ENCODE measurements around the gene MGAT4A. TPM values are rescaled to one million over a fixed set of nuclear protein-coding genes. Genes with fewer than 3 reads are reported as not detected.

The MGAT4A gene
- total and polyA plus RNA-seq, 12 donors: 4.6 to 33.0 (median 18.6) TPM

DNA sequence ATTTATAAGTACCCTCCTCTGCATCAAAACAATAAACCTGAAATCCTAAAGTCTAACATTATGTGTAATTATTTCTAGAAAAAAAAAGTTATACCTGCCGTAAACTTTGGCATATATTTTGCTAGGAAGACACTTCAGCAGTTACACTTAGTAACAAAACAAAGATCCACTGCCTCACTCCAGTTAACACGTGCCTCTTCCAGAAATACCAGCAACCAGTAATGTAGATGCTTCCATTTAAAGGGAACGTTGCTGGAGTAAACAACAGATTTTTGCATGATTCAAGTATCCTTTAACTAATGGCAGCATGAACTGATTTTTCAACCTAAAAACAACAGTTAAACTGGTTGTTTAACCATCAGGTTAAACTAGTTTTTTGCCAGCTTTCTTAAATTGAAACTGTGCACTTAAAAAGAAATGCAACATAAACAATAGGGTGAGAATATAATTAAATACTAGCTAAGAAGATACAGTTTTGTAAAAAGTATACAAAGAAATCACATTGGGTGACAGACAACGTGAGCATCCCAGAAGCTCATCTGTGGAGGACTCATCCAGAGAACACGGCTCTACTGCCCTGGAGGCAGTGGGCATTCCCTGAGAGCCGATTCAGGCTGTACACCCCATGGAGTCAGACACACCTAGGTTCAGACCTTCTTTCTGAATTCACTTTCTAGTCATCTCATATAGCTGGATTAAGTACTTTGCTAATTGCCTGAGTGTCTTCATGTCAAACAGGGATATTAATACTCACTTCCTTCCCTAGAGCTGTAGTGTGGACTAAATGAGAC is 22.3 kb downstream of the MGAT4A start:
- Histone ChIP-seq H3K27ac (peak overlapping the region in 6 of 10 donors; percentile 15 to 55 (median 40)), H3K36me3 (no peaks in the 10 kb centered on the region), H3K27me3 (no peaks in the 10 kb centered on the region), H3K4me3 (no peak overlapping the region), H3K4me1 (peaks cover 12 to 72% (median 51%) of the 10 kb centered on the region in 9 donors), H3K9me3 (no peaks in the 10 kb centered on the region)
- intact Hi-C loops (cut with DNase I): no loop called here
- DNase-seq: no peak
- WGBS, 2 donors: 61 to 70% methylated on average over 6 of the region's 6 CpGs
- TF ChIP-seq, protein P1, sequence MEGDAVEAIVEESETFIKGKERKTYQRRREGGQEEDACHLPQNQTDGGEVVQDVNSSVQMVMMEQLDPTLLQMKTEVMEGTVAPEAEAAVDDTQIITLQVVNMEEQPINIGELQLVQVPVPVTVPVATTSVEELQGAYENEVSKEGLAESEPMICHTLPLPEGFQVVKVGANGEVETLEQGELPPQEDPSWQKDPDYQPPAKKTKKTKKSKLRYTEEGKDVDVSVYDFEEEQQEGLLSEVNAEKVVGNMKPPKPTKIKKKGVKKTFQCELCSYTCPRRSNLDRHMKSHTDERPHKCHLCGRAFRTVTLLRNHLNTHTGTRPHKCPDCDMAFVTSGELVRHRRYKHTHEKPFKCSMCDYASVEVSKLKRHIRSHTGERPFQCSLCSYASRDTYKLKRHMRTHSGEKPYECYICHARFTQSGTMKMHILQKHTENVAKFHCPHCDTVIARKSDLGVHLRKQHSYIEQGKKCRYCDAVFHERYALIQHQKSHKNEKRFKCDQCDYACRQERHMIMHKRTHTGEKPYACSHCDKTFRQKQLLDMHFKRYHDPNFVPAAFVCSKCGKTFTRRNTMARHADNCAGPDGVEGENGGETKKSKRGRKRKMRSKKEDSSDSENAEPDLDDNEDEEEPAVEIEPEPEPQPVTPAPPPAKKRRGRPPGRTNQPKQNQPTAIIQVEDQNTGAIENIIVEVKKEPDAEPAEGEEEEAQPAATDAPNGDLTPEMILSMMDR (IDR thresholded peaks at IDR 0.05): no peak
- ATAC-seq: peak in 6 of 8 donors; percentile 49 to 71 (median 58)

DNA sequence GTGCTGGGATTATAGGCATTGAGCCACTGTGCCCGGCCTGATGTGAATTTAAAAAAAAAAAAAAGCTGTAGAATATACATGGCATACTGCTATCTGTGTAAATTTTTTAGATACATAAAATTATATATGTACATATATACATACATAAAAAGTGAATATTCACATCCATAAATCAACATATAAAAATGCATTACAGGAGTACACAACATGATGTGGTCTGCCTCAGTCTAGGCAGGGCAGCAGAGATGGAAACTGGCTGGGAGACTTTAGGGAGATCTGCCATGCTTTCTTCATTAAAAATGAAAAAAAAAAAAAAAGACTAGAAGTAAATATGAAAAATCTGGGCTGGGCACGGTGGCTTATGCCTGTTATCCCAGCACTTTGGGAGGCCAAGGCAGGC is 24.3 kb downstream of the MGAT4A start:
- intact Hi-C loops (cut with DNase I): no loop called here
- H3K9me3 ChIP-seq: no peaks in the 10 kb centered on the region
- no peak for ATAC-seq
- no peak overlapping the region for H3K4me3 ChIP-seq
- no peaks in the 10 kb centered on the region for H3K36me3 ChIP-seq
- peaks cover 27 to 79% (median 71%) of the 10 kb centered on the region in 9 donors for H3K4me1 ChIP-seq
- TF ChIP-seq, protein P1 (IDR thresholded peaks at IDR 0.05): no peak
- no peak for DNase-seq
- H3K27ac ChIP-seq: peak overlapping the region in 1 of 10 donors; percentile 38
- WGBS, 2 donors: 85 to 91% methylated on average over 2 of the region's 2 CpGs
- no peaks in the 10 kb centered on the region for H3K27me3 ChIP-seq

DNA sequence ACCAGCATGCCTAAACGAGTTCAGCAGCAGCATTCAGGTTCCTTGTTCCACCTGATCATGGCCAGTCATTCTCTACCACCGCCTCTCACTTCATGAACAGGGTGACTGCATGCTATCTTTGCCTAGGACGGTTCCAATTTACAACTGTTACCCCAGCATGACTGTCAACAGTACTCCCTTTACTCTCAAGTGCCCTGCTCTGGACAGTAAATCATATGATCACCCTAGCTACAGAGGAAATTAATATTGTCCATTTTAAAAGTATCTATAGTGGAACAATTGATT is 25.7 kb downstream of the MGAT4A start:
- no peaks in the 10 kb centered on the region for H3K36me3 ChIP-seq
- no peaks in the 10 kb centered on the region for H3K27me3 ChIP-seq
- H3K4me3 ChIP-seq: no peak overlapping the region
- peak in 2 of 8 donors; percentile 26 to 40 for ATAC-seq
- TF ChIP-seq, protein P1 (IDR thresholded peaks at IDR 0.05): no peak
- no peaks in the 10 kb centered on the region for H3K9me3 ChIP-seq
- peak overlapping the region in 1 of 10 donors; percentile 84 for H3K27ac ChIP-seq
- intact Hi-C loops (cut with DNase I): no loop called here
- no peak for DNase-seq
- peaks cover 27 to 89% (median 75%) of the 10 kb centered on the region in 9 donors for H3K4me1 ChIP-seq
- WGBS, 2 donors: 60 to 67% methylated on average over 3 of the region's 3 CpGs

DNA sequence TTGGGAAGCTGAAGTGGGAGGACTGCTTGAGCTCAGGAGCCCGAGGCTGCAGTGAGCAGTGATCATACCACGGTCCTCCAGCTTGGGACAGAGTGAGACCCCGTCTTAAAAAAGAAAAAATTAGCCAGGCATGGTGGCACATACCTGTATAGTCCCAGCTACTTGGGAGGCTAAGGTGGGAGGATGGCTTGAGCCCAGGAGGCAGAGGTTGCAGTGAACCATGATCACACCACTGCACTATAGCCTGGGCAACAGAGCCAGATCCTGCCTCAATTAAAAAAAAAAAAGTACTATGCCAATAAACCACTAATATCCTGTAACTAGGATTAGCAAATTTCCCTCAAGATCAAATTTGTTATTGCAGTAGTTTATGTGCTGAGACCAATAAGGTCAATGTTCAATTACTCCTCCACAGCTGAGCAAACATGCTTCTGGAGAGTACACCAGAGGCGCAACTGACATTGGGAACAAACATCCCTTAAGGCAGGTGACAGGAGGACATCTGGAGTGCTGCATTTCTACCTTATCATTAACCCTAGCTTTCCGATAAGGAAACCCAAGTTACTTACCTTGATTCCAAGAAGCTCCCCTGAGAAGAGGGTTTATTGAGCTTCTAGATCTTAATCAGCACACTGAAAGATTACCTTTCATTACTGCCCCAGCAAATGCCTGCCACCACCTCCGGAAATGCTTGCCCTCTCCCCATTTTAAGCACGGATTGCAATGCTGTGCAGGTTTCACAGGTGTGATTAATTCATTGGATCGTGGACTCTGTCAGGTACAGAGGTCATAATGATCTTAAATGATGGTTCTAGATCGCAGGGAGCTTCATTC is 26.2 kb downstream of the MGAT4A start:
- H3K4me1 ChIP-seq: peaks cover 27 to 83% (median 71%) of the 10 kb centered on the region in 9 donors
- peak overlapping the region in 1 of 10 donors; percentile 84 for H3K27ac ChIP-seq
- H3K4me3 ChIP-seq: no peak overlapping the region
- ATAC-seq (no peak), DNase-seq (no peak)
- WGBS, 2 donors: 93% methylated on average over 9 of the region's 9 CpGs
- TF ChIP-seq, protein P1 (IDR thresholded peaks at IDR 0.05): no peak
- no peaks in the 10 kb centered on the region for H3K9me3 ChIP-seq
- intact Hi-C loops (cut with DNase I): no loop called here
- no peaks in the 10 kb centered on the region for H3K27me3 ChIP-seq
- no peaks in the 10 kb centered on the region for H3K36me3 ChIP-seq

Measured in heart right ventricle (tissue), 16 donors.